Stimulated activated CD4-positive, alpha-beta T cell treated with anti-CD3 and anti-CD28 coated beads, Interleukin-15, amount 100 ng/mL, for 1 hour (primary cell): Measurements from ENCODE around the gene TNRC6C.
"Not testable (repeated sequence)": the region's sequence is repeated elsewhere in the genome, so short reads cannot be mapped to it uniquely, and the experiment has no call there.

Experiments used
- DNase-seq, 2 donors: peaks; one replicate each; pipeline ENCODE4 v3.0.0-alpha.2; 2020; ENCODE audit warnings: low read depth in 1 of 2, low spot score in 1 of 2

The TNRC6C gene

DNA sequence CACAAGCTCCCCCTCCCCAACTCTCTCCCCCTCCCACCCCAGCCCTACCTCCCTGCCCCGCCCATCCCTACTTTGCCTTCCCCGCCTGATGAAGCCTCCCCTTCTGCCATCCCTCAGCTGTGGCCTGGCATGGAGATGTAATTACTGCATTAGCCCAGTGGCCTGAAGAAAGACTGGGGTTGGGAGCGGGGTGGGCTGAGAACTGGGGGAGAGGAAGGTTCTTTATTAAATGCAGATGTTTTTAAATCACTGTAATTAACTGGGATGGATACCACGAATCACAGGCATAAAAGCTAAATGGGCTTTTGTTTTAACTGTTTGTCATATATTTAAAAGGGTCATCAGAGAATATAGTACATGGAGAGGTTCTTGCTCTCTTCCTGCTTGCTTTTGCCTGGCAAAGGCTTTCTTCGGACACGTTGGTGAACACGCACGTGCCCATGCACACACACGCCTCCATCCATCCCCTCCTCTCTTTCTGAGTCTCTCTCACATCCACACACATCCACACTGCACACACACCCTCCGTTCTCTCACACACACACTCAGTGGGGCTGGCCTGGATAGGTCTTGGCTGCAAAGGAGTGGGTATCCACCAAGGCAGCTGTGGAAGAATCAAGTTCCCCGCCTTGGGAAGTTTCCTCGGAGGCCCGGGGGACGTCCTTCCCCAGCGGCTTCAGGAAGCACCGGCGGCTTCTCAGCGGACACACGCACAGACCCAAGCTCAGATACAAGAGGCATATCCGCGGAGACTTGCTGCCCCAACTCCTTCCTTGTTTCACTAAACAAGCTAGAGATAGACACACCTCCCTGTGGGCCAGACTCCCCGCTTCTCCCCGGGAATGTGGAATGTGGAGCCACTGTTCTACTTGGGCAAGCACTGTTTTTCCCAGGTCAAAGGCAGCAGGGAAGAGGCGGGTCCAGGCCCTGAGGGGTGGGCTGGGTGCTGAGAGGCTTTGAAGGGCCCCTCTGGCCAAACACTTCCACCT lies 27.4 kb upstream of the TNRC6C start:
- no peak for DNase-seq

DNA sequence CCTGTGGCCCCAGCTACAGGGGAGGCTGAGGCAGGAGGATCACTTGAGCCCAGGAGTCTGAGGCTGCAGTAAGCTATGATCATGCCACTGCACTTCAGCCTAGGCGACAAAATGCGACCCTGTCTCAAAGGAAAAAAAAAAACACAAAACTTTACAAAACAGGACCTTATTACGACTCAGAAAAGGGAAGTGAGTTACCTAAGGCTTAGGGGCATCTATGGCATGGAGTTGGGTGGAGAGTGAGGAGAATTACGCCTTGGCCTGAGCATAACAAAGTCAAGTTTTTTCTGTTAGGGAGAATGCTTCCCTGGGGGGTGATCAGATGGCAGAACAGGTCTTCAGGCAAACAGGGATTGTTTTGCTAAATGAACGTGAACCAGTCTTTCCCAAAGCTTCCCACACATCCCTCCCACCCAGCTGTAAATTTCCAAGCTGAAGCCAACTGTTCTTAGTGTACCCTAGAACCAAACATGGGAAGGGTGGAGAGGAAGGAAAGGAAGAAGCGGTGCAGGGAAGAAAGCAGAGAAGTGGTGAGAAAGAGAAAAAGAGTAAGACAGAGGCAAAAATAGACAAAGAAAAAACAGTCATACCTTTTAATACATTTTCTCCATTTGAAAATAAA lies 24.6 kb upstream of the TNRC6C start:
- DNase-seq, result no peak

DNA sequence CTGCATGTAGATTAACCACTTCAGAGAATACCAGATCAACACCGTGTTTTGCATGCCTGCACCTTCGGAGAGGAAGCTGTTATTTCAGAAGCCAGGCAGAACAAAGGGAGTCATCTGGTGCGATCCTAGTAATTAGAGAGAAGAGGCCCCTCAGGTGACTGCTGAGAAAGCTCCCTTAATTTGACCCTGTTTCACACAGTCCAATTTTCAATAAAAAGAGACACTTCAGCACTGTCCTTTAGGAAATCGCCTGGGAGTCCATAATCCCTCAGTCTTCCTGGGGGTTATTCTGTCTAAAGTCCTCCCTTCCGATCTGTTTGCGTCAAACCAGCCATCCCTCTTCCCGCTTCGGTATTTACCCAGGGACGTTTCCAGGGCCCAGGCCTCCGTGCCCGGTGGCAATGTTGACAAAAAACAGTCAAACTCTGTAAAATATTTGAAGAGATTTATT lies 23.4 kb upstream of the TNRC6C start:
- DNase-seq, result no peak

DNA sequence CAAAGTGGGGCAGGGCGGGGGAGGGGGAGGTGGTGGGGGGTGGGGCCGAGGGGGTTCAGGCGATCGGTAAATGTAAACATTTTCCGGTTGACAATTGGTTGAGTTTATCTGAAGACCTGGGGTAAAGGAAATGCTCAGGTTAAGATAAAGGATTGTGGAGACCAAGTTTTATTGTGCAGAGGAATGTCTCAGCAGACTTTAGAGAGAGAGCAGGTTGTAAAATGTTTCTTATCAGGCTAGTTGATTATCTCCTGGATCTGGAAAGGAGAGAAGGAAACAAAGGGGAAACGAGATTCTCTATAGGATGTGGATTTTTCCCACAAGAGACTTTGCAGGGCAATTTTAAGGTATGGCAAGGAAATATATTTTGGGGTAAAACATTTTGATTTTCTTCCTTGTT lies 22.8 kb upstream of the TNRC6C start:
- DNase-seq, result not testable (repeated sequence)

DNA sequence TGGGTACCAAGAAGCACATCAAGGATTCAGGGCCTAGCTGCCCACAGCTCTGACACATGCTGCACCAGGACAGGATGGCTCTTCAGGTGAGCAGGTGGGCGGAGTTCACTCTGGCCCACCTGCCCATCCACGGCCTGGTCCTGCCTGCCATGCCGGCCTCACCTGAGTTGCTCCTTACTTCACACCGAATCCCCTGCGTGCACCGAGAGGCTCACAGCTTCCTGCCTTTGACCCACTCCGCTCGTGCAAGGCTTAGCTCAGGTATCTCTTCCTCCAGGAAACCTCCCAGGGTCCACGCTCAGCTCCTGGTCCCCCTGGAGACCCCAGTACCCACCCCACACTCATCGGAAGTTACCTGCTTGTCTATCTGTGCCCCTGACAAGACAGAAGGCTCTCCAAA lies 21.6 kb upstream of the TNRC6C start:
- DNase-seq, result no peak

DNA sequence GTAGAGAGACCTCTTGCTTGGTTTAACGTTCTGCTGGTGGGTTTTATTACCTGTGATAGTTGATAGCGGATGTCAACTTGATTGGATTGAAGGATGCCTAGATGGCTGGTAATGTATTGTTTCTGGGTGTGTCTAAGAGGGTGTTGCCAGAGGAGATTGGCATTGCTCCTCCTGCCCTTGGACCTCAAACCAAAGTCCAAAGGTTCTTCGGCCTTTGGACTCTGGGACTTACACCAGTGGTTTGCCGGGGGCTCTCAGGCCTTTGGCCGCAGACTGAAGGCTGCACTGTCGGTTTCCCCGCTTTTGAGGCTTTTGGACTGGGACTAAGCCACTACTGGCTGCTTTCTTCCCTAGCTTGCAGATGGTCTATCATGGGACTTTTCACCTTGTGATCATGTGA lies 17.5 kb upstream of the TNRC6C start:
- DNase-seq, result no peak

DNA sequence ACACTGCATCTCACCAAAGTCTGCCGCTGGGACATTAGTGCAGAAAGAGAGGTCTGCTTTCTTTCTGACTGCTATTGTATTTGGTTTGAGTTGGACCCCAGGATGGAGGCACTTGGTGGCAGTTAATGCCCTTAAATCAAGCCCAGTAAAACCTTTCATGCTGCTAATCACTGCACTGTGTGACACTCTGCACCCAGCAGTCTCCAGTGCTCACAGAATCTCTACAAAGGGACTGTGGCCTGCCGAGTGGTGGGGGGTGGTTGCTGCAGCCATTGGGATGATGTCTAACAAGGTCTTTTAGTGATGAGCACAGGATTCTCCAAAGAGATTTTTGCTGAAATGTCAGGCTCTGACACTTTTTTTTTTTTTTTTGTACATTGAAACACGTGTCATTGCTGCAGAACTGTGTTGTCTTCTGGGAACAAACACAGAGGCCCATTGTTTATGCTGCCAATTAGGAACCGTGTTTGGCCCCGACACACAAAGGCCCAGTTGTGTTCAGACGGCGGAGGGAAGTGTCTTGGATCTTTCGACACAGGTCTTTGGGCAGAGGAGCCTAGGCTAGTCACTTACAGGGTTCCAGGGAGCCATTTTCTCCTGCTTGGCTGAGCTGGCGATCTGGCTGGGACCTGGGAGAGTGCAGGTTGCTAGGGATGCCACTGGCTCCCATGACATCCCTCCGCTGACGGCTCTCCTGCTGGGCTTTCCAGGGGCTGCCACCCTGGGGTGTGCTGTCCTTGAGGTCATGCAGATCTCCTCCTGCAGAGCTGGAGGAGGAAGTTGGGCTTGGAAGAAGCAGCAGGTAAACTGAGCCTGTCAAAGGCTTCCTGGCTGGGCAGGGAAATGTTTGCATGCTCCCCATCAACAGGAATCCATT lies 16.2 kb upstream of the TNRC6C start:
- no peak for DNase-seq

DNA sequence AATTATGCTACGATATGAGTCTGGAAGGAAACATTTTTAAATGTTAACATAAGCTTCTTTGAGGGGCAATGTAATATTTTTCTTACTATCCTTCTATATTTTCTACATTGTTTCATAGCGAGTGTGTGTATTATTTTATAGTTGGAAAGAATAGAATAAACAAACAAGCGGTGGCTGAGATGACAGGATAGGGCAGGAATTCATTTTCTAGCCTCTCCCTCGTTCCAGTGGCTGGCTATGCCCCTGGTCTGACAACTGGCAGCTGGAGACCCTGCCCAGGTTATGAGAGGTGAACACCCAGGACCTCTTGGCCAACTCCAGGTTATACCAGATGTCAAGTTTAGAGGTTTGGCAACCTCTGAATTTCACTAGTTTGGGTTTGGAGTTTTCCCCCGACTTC lies 14.5 kb upstream of the TNRC6C start:
- DNase-seq, result no peak

DNA sequence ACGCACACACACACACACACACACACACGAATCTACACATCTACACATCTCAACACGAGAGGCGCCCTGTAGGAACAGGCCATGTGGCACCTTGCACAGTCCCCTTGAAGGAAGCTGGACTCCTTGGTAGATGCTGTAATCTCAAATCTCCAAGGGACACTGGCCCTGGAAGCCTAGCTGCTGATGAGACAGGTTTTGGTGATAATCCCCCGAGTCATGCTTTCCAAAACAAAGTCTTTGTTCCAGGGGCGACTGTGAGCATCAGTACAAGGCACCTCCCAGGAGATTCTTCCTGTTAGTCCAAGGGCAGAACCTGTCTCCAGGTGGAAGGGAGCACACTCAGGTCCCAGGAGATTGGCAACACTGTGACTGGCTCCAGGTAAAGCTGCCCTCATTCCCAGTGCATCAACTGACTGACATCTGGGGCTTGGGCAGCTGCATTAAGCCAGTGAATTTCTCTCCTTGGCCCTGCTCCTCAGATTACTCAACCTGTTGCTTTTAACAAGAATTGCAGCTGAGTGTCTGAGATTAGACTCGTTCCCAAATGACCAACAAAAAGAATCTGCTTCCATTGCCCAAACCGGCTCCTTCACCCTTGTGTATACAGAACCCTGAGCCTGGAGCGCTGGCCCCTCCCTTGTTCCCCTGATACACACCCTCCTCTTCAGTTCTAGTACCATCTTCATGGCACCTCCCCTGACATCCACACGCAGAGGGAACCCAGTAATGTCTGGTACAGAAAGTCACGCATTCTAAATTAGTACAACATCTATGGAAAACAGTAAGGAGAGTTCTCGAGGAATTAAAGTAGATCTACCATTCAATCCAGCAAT lies 13.9 kb upstream of the TNRC6C start:
- DNase-seq, result no peak

DNA sequence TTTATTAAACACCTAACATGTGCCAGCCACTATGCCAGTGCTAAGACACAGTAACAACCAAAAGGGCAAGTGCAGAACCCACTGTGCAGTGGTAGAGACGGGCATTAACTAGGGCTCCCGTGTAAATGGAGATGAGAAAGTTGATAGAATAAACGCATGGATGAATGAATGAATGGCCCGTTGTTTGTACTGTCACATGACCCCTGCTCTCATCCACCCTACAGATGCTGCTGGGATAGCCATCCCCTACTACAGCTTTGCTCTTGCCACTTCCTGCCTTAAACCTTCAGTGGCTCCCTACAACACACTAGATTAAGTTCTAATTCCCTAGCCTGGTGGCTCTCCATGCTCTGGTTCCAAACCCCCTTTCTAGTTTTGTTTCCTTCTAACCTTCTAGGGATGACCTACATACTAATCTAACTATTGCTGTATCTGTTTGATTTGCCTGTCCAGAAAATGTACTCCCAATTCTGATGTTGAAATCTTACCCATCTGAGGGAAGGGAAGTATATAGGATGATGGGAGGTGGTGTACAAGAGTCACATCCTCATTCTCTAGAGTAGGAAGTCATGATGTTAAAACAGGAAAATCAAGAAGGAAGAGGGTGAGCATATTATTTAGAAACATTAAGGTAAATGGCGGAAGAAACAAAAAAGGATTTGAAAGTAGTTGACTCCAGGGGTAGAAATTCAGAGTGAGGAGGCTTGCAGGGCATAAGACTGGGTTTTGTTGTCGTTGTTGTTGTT lies 11.4 kb upstream of the TNRC6C start:
- DNase-seq, result no peak

GRCh38 chr17:77948690-77949114 lies 9.8 kb upstream of the TNRC6C start:
- DNase-seq, result no peak

DNA sequence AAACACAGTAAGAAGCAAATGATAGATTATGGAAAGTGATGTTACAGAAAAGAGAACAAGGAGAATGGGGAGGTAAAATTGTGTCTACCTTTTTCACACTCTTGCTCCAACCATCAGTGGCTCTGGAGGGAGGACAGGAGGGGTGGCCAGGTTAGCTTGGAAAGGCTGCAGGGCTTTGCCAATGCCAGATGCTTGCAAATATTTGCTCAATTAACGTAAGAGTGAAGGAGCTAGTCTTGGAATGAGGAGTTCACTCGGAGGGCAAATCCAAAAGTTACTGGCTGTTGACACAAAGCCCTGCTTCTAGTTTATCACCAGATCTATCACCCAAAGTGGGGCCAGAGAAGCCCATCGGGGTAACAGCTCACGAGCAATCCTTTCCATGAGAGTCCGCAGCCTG lies 7.4 kb upstream of the TNRC6C start:
- no peak for DNase-seq

GRCh38 chr17:77952368-77952767 lies 6.1 kb upstream of the TNRC6C start:
- no peak for DNase-seq

- DNase-seq, result no peak
Measured at GRCh38 chr17:77957235-77957856, 1.2 kb upstream of the TNRC6C start.

- no peak for DNase-seq
Measured at GRCh38 chr17:77958716-77959125, 218 bp downstream of the TNRC6C start.

- DNase-seq, result peak in 1 of 2 donors; percentile 8
Measured at GRCh38 chr17:77959126-77959925, 823 bp downstream of the TNRC6C start.

DNA sequence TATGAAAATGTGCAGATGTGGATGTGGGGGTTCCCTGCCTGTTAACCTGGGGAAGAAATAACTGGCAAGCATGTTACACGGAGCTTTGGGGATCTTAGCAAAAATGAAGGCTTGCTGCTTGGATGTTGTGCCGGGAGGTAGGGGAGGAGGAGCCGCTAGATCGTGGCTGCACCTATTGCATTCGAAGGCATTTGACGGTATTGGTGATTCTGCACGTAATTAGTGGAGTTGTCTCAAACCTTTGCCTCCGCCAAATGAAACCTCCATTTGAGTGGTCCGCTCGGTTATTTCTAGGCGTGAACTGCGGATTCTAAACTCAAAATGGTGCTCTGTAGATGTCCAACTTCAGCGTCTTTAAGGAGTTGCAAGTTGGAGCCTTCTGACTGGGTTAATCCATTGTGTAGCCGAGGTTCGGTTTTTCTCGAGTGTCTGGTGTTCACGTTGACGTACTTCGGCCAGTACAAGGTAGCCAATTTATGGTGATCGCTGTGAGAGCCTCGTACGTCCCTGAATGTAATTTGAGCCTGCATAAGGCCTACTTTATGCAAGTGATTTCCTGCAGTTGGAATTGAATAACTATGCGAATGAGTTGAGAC lies 1.5 kb downstream of the TNRC6C start:
- no peak for DNase-seq

DNA sequence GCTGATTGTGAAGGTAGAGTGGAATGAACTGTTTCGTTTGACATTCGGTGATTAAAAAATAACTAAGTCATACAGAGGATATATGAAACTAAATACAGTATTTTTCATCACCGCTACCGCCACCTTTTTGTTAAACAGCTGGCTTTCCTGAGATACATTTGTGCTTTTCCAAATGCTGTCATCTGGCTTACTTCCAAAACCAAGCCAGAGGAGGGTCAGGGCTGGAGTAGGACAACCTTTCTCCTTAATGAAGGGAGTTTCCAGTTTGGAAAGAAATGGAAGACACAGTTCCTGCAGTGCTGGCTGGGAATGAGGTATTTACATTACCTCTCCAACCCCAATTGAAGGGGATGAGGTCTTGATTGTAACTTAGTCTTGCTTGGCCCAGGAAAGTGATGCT lies 3.2 kb downstream of the TNRC6C start:
- DNase-seq, result no peak
